Stimulated activated CD4-positive, alpha-beta T cell treated with anti-CD3 and anti-CD28 coated beads, Interleukin-1b, Interleukin-23, amount 100 ng/mL, for 4 hours (primary cell): ENCODE results near the gene HOXB6.
A peak's percentile ranks its signal among the peaks of the same experiment; 100 is the strongest.

Experiments used
- DNase-seq, 2 donors: peaks; one replicate each; pipeline ENCODE4 v3.0.0-alpha.2; 2020; ENCODE audit warnings: low read depth in 2 of 2

The HOXB6 gene

DNA sequence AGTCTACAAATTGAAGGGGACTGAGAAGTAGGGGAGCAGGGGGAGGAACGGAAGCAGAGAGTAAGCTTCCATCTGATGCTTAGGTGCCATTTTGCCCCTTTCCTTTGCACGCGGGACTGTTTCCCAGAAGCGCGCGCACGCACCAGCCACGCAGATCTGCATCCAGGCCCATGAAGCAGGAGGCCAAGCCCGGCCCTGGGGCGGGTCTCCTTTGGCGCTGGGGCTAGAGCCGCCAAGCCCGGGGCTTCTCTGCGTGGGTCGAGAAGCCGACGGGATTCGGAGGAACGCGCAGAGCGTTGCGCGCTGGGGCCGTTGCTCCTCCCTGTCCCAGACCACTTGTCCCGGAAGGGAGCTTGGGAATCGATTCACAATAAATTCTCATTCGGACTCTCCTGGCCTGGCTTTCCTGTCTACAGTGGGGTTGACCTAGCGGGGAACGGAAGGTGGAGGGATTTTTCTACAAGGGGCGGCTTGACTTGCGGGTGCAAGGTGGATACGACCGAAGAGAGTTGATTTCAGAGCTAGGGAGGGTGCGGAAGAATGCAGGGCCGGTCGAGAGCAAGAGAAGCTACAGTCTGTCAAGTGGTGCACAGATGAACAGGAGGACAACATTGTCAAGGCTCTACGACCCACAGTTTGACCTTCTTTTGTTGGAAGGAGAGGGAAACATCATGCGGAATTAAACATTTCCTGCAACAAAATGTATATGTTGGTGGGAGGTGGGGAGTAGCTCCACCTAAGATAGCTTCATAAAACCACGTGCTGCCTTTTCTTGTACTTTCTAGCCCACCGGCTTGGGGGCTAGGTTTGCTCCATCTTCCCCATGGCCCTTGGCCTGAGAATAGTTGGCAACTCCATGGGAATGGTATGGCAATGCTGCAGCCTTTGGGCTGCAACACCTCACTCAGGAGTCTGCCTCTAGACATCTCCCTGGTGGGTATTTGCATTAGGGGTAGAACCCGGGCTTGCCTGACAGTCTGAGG, 16.9 kb upstream of the HOXB6 start:
- no peak for DNase-seq

DNA sequence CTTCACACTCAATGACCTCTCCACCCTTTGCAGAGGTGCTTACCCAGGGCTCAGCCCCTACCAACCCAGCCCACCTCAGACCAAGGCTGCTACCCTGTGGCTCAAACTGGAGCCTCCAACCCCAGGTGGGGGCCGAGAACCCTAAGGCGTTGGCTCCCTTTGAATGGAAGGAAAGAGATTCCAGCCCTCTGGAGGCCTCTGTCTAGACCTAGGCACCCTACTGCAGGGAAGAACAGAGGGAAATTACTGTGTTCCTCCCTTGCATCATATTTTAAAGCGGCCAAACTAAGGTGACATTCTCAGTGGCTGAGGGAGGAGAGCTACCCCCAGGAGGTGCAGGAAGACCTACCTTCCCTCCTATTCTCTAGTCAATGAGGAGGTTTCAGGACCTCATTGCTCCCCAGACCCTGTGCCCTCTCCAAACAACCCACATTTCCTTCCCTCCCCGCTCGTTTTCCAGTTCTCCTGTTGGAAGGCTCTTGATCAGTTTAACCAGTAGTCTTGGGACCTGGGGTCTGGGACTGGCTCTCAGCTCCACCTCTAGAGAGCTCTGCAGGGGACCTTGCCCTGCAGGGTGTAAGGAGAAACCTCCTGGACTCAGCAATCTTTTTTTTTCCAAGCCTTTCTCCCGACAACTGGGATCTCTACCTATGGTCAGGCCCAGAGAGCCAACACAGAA, 15.8 kb upstream of the HOXB6 start:
- no peak for DNase-seq

DNA sequence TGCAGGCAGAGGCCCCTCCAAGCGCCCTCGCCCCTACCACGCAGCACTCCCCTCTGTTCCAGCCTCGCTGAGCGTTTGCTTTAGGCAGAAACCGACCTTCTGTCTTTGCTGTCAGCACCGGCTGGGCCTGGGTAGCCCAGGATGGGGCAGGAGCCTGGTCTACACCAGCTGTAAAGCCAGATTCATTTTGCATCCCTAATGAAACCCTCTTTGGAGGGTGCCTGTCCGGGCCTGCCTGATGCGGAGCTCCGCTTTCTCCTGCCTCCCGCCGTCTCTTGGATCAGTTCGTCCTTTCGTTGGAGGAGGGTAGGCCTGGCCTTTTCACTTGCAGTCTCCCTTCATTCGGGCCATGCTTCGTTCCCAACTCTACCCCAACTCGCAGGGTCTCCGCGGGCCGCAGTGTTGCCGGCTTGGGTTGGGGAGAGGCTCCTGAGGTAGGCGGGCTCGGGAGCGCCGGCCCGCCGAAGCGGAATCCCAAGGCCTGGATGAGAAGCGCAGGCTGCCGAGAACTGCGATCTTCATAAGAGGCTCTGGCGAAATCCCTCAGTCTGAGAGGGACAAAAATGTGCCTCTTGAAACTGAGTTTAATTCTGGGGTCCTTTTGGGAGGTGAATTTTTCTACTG, 15.2 kb upstream of the HOXB6 start:
- DNase-seq, result no peak

DNA sequence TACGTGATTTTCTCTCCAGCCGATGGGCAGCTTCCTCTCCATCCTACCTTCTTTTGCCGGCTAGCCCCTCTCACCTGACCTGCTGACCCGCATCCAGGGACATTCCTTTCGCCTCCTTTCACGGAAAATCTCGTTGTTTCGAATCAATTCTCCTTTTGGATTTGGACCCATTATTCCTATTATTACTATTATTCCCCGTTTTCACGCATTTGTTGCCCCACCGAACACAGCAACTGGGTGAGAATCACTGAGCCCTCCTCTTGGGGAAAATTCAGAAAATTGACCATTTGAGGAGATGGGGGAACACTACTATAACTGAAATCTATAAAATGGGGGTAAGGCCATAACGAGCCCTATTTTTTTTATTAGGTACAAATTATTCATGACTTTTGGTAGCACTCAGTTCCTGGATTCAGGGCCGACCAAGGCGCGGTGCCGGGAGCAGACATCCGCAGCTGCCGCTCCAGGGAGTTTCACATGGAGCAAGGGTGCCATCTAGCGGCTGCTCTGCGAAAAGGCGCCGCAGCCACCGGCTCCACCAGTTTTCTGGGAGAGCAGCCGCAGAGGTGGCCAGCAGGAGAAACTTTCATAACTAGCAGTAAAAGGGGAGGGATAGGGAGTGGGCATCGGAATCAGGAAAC, 13.6 kb upstream of the HOXB6 start:
- peak; percentile 80 to 83 for DNase-seq

DNA sequence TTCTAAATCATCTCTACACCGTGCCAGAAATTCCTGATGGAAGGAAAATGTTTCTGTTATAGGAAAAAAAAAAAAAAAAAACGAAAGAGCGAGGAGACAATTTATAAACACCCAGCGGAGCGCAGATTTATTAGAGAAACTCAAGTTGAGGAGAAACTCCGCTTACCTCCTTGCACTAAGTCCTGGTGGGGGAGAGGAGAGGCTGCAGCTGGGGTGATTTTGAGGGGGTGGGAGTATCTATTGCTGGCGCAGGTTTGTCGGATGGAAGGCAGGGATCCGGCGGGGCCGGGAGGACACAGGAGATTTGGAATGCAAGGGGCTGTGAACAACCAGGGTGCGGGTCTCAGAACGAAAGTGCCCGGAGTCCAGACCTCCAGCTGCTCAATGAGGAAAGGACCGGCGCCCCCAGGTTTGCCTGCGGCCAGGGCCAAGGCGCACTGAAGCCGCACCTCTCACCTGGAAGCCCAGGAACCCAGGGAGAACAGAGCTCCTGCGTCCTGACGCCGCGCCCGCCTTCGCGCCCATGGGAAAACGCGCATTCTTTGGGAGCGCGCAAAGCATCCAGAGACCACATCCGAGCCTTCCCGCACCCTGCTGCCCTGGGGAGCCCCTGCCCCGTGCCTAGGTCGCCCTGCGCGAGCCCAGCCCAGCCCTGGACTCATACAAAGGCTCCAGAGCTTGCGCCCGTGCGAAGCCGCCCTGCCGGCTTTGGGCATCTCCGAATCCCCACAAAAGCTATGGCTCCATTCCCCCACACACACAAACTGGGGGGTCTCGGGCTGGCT, 12.9 kb upstream of the HOXB6 start:
- no peak for DNase-seq

DNA sequence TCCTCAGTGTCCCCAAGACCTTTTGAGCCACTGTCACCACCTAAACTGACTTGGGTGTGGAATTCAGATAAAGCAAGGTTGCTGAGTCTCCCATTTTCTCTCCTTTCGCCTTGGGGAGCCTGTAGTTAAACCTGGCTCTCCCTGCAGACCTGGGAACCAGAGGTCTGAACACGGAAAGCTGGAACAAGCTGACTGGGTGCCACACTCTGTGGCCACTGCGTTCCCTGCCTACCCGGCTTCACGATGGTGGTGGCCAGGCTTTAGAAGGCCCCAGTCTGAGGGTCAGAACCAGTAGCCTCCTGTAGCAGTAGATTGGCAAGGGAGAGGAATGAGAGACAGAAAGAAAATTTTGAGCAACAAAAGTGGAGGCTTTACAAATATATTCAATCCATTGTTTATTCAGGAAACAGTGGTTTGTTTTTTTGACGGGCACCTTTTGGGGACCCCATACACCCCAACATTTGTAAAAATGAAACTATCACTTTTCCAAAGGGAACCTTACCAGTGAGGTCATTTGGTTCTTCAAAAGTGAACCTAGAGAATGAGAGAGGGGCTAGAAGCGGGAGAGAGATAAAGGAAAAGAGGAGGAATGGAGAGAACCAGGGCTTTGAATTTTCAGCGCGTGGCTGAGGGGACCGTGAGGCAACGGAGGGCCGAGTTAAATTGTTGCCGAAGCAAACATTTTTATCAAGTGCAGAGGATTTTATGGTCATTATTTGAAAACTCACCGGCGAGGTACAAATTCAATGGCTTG, 12.1 kb upstream of the HOXB6 start:
- no peak for DNase-seq

DNA sequence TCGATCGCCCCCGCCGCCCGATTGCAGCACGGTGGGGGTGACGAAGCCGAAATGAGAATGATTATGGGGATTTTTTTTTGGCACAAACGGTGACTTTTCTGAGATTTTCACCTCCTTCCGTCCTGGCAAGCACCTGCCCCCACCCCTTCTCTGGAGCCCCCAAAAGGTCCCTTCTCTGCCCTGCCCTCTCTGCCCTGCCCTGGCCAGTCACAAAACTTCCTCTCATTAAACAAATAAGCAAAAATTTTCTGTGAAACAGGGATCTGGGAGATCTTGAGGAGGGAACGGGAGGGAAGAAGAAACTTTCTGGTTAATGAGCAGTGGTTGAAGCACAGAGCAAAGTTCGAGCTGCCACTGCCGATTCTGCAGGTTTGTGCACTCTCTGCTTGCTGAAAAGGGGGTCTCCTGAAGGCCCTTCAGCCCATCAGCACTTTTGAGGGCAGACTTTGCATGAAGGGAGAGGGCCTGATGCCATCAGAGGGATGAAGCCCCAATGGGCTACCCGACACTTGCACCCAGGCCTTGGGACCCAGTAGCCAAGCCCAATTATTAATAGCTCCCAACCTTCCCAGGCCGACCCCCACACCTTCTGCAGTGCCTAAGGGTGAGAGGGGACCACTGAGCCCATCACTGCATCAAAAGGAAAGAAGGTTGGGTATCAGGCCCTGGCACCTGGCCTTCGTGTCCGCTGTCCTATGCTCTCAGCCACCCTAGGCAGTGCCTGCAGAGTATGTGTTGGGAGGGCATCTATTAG, 11.4 kb upstream of the HOXB6 start:
- DNase-seq, result no peak

DNA sequence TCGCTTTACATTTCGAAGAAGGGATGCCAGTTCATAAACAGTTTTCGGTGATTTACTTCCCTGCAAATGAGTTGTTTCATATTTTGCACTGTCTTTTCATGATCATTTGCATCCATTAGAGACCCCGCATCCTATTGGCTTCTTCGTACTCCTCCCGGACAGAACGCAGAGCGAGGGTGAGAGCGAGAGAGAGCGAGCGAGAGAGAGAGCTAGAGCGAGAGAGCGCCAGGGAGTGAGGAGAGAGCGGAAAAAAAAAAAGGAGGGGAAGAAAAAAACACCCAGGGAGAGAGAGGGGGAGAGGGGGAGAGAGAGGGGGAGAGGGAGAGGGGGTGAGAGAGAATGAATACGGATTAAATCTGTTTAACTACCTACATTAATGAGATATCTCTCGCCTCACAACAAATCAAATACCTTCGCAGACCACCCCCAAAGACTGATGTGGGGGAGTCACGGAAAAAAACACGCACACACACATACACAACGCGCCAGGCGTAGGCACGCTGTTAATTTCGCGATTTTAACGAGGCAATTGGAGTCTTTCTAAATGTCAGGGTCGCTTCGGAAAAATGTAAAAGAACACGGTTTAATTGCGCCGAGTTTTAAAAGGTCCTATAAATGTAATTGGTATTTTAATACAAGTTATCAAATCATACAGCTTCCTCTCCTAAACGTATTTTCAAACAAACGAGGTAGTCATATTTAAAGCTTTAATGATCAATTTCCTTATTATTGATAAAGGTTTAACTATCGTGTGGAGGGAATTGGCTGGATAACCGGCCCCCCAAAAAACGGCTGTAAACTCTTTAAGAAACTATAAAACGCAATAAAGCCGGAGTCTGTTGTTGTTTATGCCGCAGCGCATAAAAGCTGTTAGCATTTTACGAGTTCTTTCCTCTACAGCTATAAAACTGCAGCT, 10.5 kb upstream of the HOXB6 start, which contains the start of gene HOXB8:
Gene HOXB8, minus strand, starts transcription at position 246 of the 916 bp plus-strand sequence. CDS start 588 bp downstream, outside the sequence.
- no peak for DNase-seq

DNA sequence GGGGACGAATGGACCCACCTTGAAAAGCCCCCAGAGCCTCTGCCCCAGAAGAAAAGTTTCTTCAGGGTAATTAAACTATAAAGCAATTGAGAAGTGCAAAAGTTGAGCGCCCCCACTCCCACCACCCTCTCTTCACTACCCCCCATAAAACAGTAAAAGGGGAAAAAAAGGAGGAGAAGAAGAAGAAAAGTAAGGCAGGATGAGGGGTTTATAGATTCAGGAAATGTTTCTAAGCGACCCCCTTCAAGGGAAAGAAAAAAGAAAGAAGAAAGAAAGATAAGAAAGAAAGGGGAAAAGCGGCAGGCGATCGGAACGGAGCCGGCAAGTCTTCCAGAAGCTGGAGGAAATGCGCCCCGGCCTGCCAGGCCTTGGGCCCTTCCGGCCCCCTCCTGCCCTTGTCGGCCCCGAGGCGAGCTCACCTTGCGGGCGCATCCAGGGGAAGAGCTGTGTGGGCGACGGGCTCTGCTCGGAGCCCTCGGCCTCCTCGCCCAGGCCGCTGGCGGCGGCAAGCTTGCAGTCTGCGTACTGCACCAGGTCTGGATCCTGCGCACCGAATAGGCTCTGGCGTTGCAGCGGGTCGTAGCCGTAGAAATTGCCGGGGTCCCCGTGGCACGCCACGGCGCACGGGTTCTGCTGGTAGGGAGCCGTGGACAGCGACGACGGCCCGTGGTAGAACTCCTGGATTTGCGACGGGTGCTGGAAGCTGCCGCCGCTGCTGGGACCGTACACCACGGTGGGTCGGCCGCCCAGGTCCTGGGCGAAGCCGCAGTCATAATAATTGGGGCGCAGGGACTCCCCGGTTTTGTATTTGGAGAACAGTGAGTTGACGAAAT, 9.3 kb upstream of the HOXB6 start:
- no peak for DNase-seq

DNA sequence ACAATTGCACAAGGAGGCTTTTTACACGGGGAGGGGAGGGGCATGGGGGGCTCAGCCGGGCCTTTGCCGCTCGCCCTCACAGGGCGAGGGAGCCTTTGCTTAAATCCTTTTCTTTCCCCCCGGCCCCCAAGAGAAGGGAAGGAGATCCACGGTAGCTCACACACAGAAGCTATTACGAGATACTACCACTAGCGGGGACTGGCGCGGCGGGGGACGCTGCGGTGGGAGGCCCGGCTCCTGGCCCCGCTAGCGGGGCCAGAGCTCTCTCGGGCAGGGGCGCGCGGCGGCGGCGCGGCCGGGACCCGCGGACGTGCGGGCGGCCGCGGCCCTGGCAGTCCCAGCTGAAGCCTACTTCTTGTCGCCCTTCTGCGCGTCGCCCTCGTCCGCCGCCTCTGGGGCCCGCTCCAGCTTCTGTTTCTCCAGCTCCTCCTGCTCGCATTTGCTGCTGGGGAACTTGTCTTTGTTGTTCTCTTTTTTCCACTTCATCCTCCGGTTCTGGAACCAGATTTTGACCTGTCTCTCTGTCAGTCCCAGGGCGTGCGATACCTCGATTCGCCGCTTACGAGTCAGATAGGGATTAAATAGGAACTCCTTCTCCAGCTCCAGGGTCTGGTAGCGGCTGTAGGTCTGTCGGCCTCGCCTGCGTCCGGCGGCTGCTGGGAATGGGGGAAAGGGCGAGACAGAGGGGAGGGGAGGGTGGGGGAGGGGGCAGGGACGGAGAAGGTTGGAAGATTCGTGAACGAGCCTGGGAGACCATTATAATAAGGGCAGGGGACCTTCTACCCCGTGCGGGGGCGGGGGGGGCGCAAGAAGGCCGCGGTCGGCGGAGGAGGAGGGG, 8.3 kb upstream of the HOXB6 start:
- no peak for DNase-seq

DNA sequence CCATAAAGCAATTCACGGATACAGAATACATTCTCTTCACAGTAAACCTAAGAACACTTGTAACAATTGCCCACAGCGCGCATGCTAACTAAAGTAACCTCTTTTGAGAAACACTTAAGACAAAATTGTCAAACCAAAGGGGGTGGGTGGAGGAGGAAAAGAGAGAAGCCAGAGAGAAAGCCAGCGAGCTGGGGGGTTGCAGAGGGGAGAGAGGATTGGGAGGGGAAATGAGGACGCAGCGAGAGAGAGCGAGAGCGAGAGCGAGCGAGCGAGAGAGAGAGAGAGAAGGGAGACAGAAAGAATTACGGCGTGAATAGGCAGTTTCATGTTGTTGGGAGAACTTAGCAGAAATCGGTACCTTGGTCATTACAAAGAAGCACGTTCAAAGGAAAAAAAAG, 7.7 kb upstream of the HOXB6 start:
- no peak for DNase-seq

DNA sequence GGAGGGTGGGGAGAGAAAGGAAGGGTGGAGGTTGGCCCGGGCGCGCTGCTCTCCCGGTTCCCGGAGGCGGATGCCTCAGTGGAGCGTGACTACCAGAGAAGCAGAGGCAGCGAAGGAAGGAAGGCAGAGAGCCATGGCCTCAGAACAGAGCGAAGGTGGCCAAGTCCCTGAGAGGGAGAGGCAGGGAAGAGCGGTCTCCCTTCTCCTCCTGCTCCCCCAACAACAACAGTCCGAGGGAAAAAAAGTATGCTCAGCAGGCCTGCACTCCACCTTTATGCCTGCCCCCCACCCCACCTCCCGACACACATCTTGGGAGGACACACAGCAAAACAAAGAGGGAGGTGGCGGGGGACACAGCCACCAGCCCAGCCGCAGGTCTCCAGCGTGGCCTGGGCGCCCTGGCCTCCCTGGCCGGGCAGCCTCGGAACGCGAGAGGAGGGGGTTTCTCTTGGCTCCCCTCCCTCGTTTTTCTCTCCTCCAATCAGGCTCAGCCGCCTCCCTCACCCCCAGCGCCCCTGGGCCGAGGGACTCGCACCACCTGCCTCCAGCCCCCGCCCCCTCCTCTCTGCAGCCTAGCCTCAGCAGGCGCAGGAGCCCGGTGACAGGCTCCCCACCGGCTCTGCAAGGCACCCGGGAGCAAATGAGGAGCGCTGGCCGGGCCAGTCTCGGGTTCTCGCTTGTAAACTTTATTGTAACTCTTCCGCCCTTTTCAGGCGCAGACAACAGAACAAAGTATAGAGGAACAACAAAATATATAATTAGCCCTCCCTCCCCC, 7.1 kb upstream of the HOXB6 start:
- no peak for DNase-seq

DNA sequence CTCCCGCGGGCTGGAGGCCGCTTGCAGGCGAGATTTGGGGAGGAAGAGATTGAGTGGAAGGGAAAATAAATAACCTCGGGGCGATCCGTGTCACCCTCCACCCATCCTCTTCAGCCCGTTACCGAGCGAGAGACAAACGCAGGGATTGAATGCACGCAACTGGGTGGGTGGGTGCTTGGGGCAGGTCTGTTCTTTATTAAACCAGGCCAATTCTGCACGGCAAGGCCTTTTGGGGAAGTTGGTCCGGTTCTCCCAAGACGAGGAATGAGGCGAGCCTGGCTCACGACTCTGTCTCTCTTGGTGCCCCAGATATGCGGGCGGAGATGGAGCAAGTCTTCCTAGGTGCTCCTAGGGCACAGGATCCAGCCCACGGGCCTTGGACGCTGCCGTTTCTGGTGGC, 6.4 kb upstream of the HOXB6 start:
- DNase-seq, result no peak

DNA sequence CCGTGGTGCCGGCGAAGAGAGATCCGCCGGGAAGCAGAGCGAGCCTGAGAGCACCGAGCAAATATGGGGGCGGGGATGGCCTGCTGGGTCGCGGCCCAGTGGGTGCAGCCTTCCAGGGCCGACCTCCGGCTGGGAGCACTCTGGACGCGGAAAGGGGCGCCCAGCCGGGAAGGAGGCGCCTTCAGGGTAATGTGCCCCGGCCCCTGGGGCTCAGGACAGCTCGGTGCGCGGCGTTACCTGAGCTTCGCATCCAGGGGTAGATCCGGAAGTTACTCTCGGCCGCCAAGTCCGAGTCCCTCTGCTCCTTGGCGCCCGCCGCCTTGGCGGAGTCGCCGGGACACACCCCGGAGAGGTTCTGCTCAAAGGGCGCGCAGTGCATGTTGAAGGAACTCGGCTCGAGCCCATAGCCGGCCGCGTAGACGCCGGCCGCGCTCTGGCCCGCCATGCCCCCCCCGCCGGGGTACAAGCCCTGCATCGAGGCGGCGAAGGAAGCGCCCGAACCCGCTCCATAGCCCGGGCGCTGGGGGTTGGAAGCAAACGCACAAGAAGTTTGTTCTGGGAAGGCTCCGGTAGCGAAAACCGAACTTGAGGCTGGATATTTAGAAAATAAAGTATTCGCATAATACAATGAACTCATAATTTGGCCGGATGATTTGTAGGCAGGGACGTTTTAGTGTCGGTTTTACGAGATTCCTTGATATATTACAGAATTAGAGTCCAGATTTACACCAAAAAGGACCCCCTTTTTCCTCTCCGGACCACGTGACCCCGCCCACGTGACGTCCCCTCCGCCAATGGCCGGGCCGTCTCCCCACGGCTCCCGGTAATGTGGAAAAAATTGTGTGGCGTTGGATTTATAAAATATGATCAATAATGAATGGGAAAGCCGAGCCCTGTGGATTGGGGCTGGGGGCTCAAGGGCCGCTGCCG, 5.8 kb upstream of the HOXB6 start, which contains the start of gene HOXB7:
Gene HOXB7, minus strand, starts transcription at position 736 of the 930 bp plus-strand sequence. Its CDS starts 99 bp downstream, at position 637.
- peak in 1 of 2 donors; percentile 63 for DNase-seq
